H54 (cell line): ENCODE measurements around the gene SCN10A.

Source experiments
- DNase-seq: peaks from one replicate; pipeline ENCODE4 v3.0.0; 2011; ENCODE audit warnings: low spot score, mixed read lengths; ENCODE audit not compliant: insufficient read length
- FAIRE-seq: peaks from 3 replicates; lab custom pipeline; 2011; peaks lifted over from hg19 to GRCh38; lab: Jason Lieb, UNC
- POLR2A ChIP-seq: IDR thresholded peaks from 2 replicates; pipeline ENCODE4 v1.6.1; 2011; ENCODE audit warnings: low read depth, mild to moderate bottlenecking, low read length

Gene SCN10A

GRCh38 chr3:38648659-38649499 is 167.1 kb downstream of the SCN10A start:
- no peak for FAIRE-seq
- no peak for TF ChIP-seq POLR2A
- DNase-seq, result no peak

- no peak for FAIRE-seq
- no peak for DNase-seq
- no peak for TF ChIP-seq POLR2A
Measured at GRCh38 chr3:38648024-38648658, 167.9 kb downstream of the SCN10A start.

GRCh38 chr3:38647217-38647970 is 168.6 kb downstream of the SCN10A start:
- FAIRE-seq (no peak), DNase-seq (no peak)
- TF ChIP-seq POLR2A, result no peak
